BLaER1 (cell line): ENCODE results near the gene TIGAR.
A peak's percentile ranks its signal among the peaks of the same experiment; 100 is the strongest.

Experiments used
- H3K27ac ChIP-seq: shearing (Covaris generic); formaldehyde crosslinking; 2 replicates; pipeline ENCODE4 v1.8.1; 2022
- H3K27me3 ChIP-seq: shearing (Covaris generic); formaldehyde crosslinking; 2 replicates; pipeline ENCODE4 v1.8.1; 2022
- H3K36me3 ChIP-seq: shearing (Covaris generic); formaldehyde crosslinking; 2 replicates; pipeline ENCODE4 v1.8.1; 2022
- H3K4me1 ChIP-seq: shearing (Covaris generic); formaldehyde crosslinking; 2 replicates; pipeline ENCODE4 v1.8.1; 2022
- H3K4me2 ChIP-seq: shearing (Covaris generic); formaldehyde crosslinking; 2 replicates; pipeline ENCODE4 v1.8.1; 2022
- H3K4me3 ChIP-seq: shearing (Covaris generic); formaldehyde crosslinking; 2 replicates; pipeline ENCODE4 v1.8.1; 2022
- H3K9ac ChIP-seq: shearing (Covaris generic); formaldehyde crosslinking; 2 replicates; pipeline ENCODE4 v1.8.1; 2022
- H3K9me3 ChIP-seq: shearing (Covaris generic); formaldehyde crosslinking; 2 replicates; pipeline ENCODE4 v1.8.1; 2022
- H4K20me1 ChIP-seq: shearing (Covaris generic); formaldehyde crosslinking; 2 replicates; pipeline ENCODE4 v1.8.1; 2022
- Cebpa-rat ChIP-seq: shearing (Covaris generic); IDR thresholded peaks from 2 replicates; pipeline ENCODE4 v1.8.1; 2022

TIGAR gene

GRCh38 chr12:4289231-4289878 lies 31.7 kb upstream of the TIGAR start:
- no peaks in the 10 kb centered on the region for H3K36me3 ChIP-seq
- no peak for TF ChIP-seq Cebpa-rat
- peak overlapping the region; percentile 73 for H3K4me2 ChIP-seq
- peak overlapping the region; percentile 65; the same call in 1 of the 2 replicates for H3K27ac ChIP-seq
- H3K4me3 ChIP-seq = no peak overlapping the region
- H3K9me3 ChIP-seq = no peaks in the 10 kb centered on the region
- H3K9ac ChIP-seq = peak overlapping the region; percentile 65; the same call in 1 of the 2 replicates
- H3K4me1 ChIP-seq = peaks cover 17% of the 10 kb centered on the region
- no peaks in the 10 kb centered on the region for H4K20me1 ChIP-seq
- H3K27me3 ChIP-seq = no peaks in the 10 kb centered on the region

- H3K27ac ChIP-seq = peak overlapping the region; percentile 65; the same call in 1 of the 2 replicates
- no peak for TF ChIP-seq Cebpa-rat
- H3K4me1 ChIP-seq = peaks cover 17% of the 10 kb centered on the region
- H4K20me1 ChIP-seq = no peaks in the 10 kb centered on the region
- H3K4me3 ChIP-seq = no peak overlapping the region
- H3K36me3 ChIP-seq = no peaks in the 10 kb centered on the region
- H3K9ac ChIP-seq = no peak overlapping the region
- H3K4me2 ChIP-seq = peak overlapping the region; percentile 73; the same call in 1 of the 2 replicates
- H3K9me3 ChIP-seq = no peaks in the 10 kb centered on the region
- no peaks in the 10 kb centered on the region for H3K27me3 ChIP-seq
Observed at GRCh38 chr12:4289998-4290790, 30.8 kb upstream of the TIGAR start.

GRCh38 chr12:4292341-4293073 lies 28.5 kb upstream of the TIGAR start:
- no peak overlapping the region for H3K9ac ChIP-seq
- no peaks in the 10 kb centered on the region for H4K20me1 ChIP-seq
- H3K27me3 ChIP-seq = no peaks in the 10 kb centered on the region
- no peak for TF ChIP-seq Cebpa-rat
- no peak overlapping the region for H3K27ac ChIP-seq
- no peak overlapping the region for H3K4me2 ChIP-seq
- no peak overlapping the region for H3K4me3 ChIP-seq
- H3K36me3 ChIP-seq = no peaks in the 10 kb centered on the region
- H3K9me3 ChIP-seq = no peaks in the 10 kb centered on the region
- peaks cover 17% of the 10 kb centered on the region for H3K4me1 ChIP-seq

GRCh38 chr12:4293299-4293965 lies 27.6 kb upstream of the TIGAR start:
- H3K36me3 ChIP-seq = no peaks in the 10 kb centered on the region
- H3K27ac ChIP-seq = no peak overlapping the region
- H4K20me1 ChIP-seq = no peaks in the 10 kb centered on the region
- no peak overlapping the region for H3K4me3 ChIP-seq
- peaks cover 16% of the 10 kb centered on the region for H3K4me1 ChIP-seq
- H3K9me3 ChIP-seq = no peaks in the 10 kb centered on the region
- H3K27me3 ChIP-seq = no peaks in the 10 kb centered on the region
- no peak for TF ChIP-seq Cebpa-rat
- no peak overlapping the region for H3K9ac ChIP-seq
- H3K4me2 ChIP-seq = no peak overlapping the region

- TF ChIP-seq Cebpa-rat = no peak
- no peak overlapping the region for H3K4me3 ChIP-seq
- H3K36me3 ChIP-seq = no peaks in the 10 kb centered on the region
- H3K4me1 ChIP-seq = peaks cover 10% of the 10 kb centered on the region
- no peaks in the 10 kb centered on the region for H4K20me1 ChIP-seq
- no peaks in the 10 kb centered on the region for H3K9me3 ChIP-seq
- no peak overlapping the region for H3K9ac ChIP-seq
- no peak overlapping the region for H3K27ac ChIP-seq
- no peak overlapping the region for H3K4me2 ChIP-seq
- no peaks in the 10 kb centered on the region for H3K27me3 ChIP-seq
Observed at GRCh38 chr12:4293966-4294505, 27.0 kb upstream of the TIGAR start.

- H4K20me1 ChIP-seq = no peaks in the 10 kb centered on the region
- no peaks in the 10 kb centered on the region for H3K9me3 ChIP-seq
- H3K27me3 ChIP-seq = no peaks in the 10 kb centered on the region
- no peak overlapping the region for H3K4me3 ChIP-seq
- H3K9ac ChIP-seq = no peak overlapping the region
- no peaks in the 10 kb centered on the region for H3K4me1 ChIP-seq
- no peak for TF ChIP-seq Cebpa-rat
- no peak overlapping the region for H3K27ac ChIP-seq
- H3K4me2 ChIP-seq = no peak overlapping the region
- no peaks in the 10 kb centered on the region for H3K36me3 ChIP-seq
Observed at GRCh38 chr12:4296751-4297150, 24.3 kb upstream of the TIGAR start.

- Histone ChIP-seq H3K9me3 (no peaks in the 10 kb centered on the region), H3K4me2 (no peak overlapping the region), H3K4me3 (no peak overlapping the region), H3K36me3 (no peaks in the 10 kb centered on the region), H3K9ac (no peak overlapping the region), H3K27me3 (no peaks in the 10 kb centered on the region), H3K27ac (no peak overlapping the region), H3K4me1 (no peaks in the 10 kb centered on the region), H4K20me1 (no peaks in the 10 kb centered on the region)
- TF ChIP-seq Cebpa-rat = no peak
Observed at GRCh38 chr12:4297617-4298016, 23.4 kb upstream of the TIGAR start.

GRCh38 chr12:4300883-4301282 lies 20.1 kb upstream of the TIGAR start:
- no peak overlapping the region for H3K4me2 ChIP-seq
- no peaks in the 10 kb centered on the region for H3K36me3 ChIP-seq
- H4K20me1 ChIP-seq = no peaks in the 10 kb centered on the region
- no peak overlapping the region for H3K27ac ChIP-seq
- no peak for TF ChIP-seq Cebpa-rat
- H3K4me3 ChIP-seq = no peak overlapping the region
- no peak overlapping the region for H3K9ac ChIP-seq
- H3K4me1 ChIP-seq = no peaks in the 10 kb centered on the region
- H3K27me3 ChIP-seq = no peaks in the 10 kb centered on the region
- no peaks in the 10 kb centered on the region for H3K9me3 ChIP-seq

- Histone ChIP-seq H4K20me1 (no peaks in the 10 kb centered on the region), H3K4me1 (no peaks in the 10 kb centered on the region), H3K36me3 (no peaks in the 10 kb centered on the region), H3K27me3 (no peaks in the 10 kb centered on the region), H3K9me3 (no peaks in the 10 kb centered on the region), H3K4me3 (no peak overlapping the region), H3K9ac (no peak overlapping the region), H3K27ac (no peak overlapping the region), H3K4me2 (no peak overlapping the region)
- TF ChIP-seq Cebpa-rat = no peak
Observed at GRCh38 chr12:4301932-4302501, 19.0 kb upstream of the TIGAR start.
